CD14-positive monocyte (primary cell): ENCODE measurements around the gene SKOR1. TPM values are rescaled to one million over a fixed set of nuclear protein-coding genes. Genes with fewer than 3 reads are reported as not detected.

ENCODE experiments used
- DNase-seq, 3 donors: peaks; one replicate each; pipeline ENCODE4 v3.0.0-alpha.2; 2011 to 2022
- H2AFZ ChIP-seq: 2 replicates; pipeline ENCODE4 v1.6.0; 2012; ENCODE audit warnings: mild to moderate bottlenecking, low read depth, low read length, inconsistent platforms; ENCODE audit not compliant: insufficient read depth, poor library complexity, severe bottlenecking
- H3K27ac ChIP-seq, 2 donors: 1 replicate in 1 of 2; 2 replicates in 1 of 2; pipeline ENCODE4 v1.5.1; 2012 to 2013; ENCODE audit warnings: low read length in 2 of 2, control low read depth in 1 of 2, inconsistent platforms in 1 of 2, low read depth in 1 of 2, mild to moderate bottlenecking in 1 of 2
- H3K27me3 ChIP-seq, 2 donors: one replicate each; pipeline versions ENCODE4 v1.6.0 to v1.6.1; 2011 to 2013; ENCODE audit warnings: low read length in 2 of 2; ENCODE audit not compliant: control insufficient read depth in 2 of 2, insufficient read depth in 2 of 2
- H3K36me3 ChIP-seq, 2 donors: replicated peaks in 1 of 2; 1 replicate in 1 of 2; 2 replicates in 1 of 2; pipeline versions ENCODE4 v1.5.1 to v1.6.1; 2012 to 2013; ENCODE audit warnings: low read length in 2 of 2, control low read depth in 1 of 2, inconsistent platforms in 1 of 2, mild to moderate bottlenecking in 1 of 2; ENCODE audit not compliant: insufficient read depth in 2 of 2, control insufficient read depth in 1 of 2
- H3K4me1 ChIP-seq, 2 donors: 1 replicate in 1 of 2; 2 replicates in 1 of 2; pipeline versions ENCODE4 v1.5.1 to v1.6.1; 2012 to 2013; ENCODE audit warnings: low read length in 2 of 2, control low read depth in 1 of 2, inconsistent platforms in 1 of 2, mild to moderate bottlenecking in 1 of 2, moderate library complexity in 1 of 2; ENCODE audit not compliant: insufficient read depth in 2 of 2, control insufficient read depth in 1 of 2
- H3K4me2 ChIP-seq: replicated peaks from 2 replicates; pipeline ENCODE3; 2012; ENCODE audit warnings: low read length, moderate library complexity, mild to moderate bottlenecking; ENCODE audit not compliant: poor library complexity, severe bottlenecking; ENCODE audit errors: extremely low read depth
- H3K4me3 ChIP-seq, 3 experiments: fragments of 200-600 bp in 1 of 3; sonication (generic) in 1 of 3; replicated peaks in 1 of 3; 1 replicate in 2 of 3; 2 replicates in 1 of 3; pipeline ENCODE4 v1.5.1; 2011 to 2013; ENCODE audit warnings: low read length in 3 of 3, mild to moderate bottlenecking in 3 of 3, control low read depth in 2 of 3, low read depth in 2 of 3, inconsistent platforms in 1 of 3, moderate library complexity in 1 of 3
- H3K79me2 ChIP-seq: 2 replicates; pipeline ENCODE4 v1.6.0; 2012; ENCODE audit warnings: mild to moderate bottlenecking, control low read depth, inconsistent platforms, low read length, moderate library complexity; ENCODE audit not compliant: insufficient read depth
- H3K9ac ChIP-seq: 2 replicates; pipeline ENCODE4 v1.6.0; 2017; ENCODE audit warnings: low read length, mild to moderate bottlenecking; ENCODE audit not compliant: insufficient read depth, poor library complexity, severe bottlenecking
- H3K9me3 ChIP-seq, 2 donors: replicated peaks in 1 of 2; 1 replicate in 1 of 2; 2 replicates in 1 of 2; pipeline versions ENCODE4 v1.5.1 to v1.6.1; 2012 to 2013; ENCODE audit warnings: low read length in 2 of 2, control low read depth in 1 of 2; ENCODE audit not compliant: control insufficient read depth in 1 of 2, insufficient read depth in 1 of 2
- H4K20me1 ChIP-seq: 2 replicates; pipeline ENCODE4 v1.6.0; 2012; ENCODE audit warnings: mild to moderate bottlenecking, low read length, control low read depth, moderate library complexity; ENCODE audit not compliant: insufficient read depth
- H3K27ac Mint-ChIP-seq, 7 donors: one replicate each; pipeline ENCODE4 v1.8.0; 2020; ENCODE audit warnings: mild to moderate bottlenecking in 7 of 7, mixed read lengths in 7 of 7, moderate library complexity in 6 of 7, inconsistent platforms in 2 of 7
- H3K27me3 Mint-ChIP-seq, 3 donors: one replicate each; pipeline ENCODE4 v1.8.0; 2021 to 2022; ENCODE audit warnings: low read depth in 3 of 3, mild to moderate bottlenecking in 3 of 3, mixed read lengths in 3 of 3, moderate library complexity in 3 of 3, inconsistent platforms in 1 of 3
- H3K36me3 Mint-ChIP-seq, 2 donors: one replicate each; pipeline ENCODE4 v1.8.0; 2020; ENCODE audit warnings: mixed read lengths in 2 of 2, inconsistent platforms in 1 of 2, mild to moderate bottlenecking in 1 of 2
- H3K4me1 Mint-ChIP-seq: one replicate; pipeline ENCODE4 v1.8.0; 2020; ENCODE audit warnings: mild to moderate bottlenecking, mixed read lengths
- H3K4me3 Mint-ChIP-seq, 2 donors: one replicate each; pipeline ENCODE4 v1.8.0; 2020; ENCODE audit warnings: mild to moderate bottlenecking in 2 of 2, mixed read lengths in 2 of 2, moderate library complexity in 1 of 2
- H3K9me3 Mint-ChIP-seq, 7 donors: one replicate each; pipeline ENCODE4 v1.8.0; 2020 to 2022; ENCODE audit warnings: mixed read lengths in 7 of 7, mild to moderate bottlenecking in 6 of 7, moderate library complexity in 6 of 7, inconsistent platforms in 2 of 7
- CTCF ChIP-seq: fragments of 200-600 bp; IDR thresholded peaks from one replicate; pipeline ENCODE4 v1.8.0; 2022; ENCODE audit warnings: antibody characterized with exemption, mild to moderate bottlenecking
- WGBS: methylation state at CpG from one replicate; pipeline ENCODE4 v1.1.5; 2013; ENCODE audit warnings: missing lambda C conversion rate; ENCODE audit not compliant: insufficient coverage; 5-methylcytosine and 5-hydroxymethylcytosine counted together
- intact Hi-C, 2 donors: fragments of 100-400 bp; cut with micrococcal nuclease; formaldehyde crosslinking; loops; one replicate each; pipeline versions ENCODE4 v1.15.0 to v1.15.1; 2023
- polyA plus RNA-seq, 3 donors: library from polyadenylated mRNA; depleted of rRNA in 1 of 3; unstranded in 2 of 3; stranded (reverse) in 1 of 3; fragments of 300-500 nt in 2 of 3; fragments of >200 nt in 1 of 3; fragmentation: Illumina TruSeq in 2 of 3; gene quantifications; 1 replicate in 2 of 3; 2 replicates in 1 of 3; pipeline ENCODE4 v1.2.3, GENCODE V29; 2012 to 2021

Gene SKOR1
- polyA plus RNA-seq, 3 donors = 0.23 TPM; not detected in 2

GRCh38 chr15:67819636-67820035 lies 5.7 kb upstream of the SKOR1 start:
- Histone ChIP-seq H3K36me3 (no peaks in the 10 kb centered on the region), H3K27me3 (peaks cover 66 to 75% of the 10 kb centered on the region in 2 donors), H3K27ac (no peak overlapping the region), H3K79me2 (no peaks in the 10 kb centered on the region), H3K4me3 (no peak overlapping the region), H4K20me1 (no peaks in the 10 kb centered on the region), H3K4me2 (no peak overlapping the region), H2AFZ (no peak overlapping the region), H3K9ac (no peak overlapping the region), H3K4me1 (peaks cover 7 to 20% of the 10 kb centered on the region in 2 donors), H3K9me3 (peaks cover 11 to 39% of the 10 kb centered on the region in 2 donors)
- DNase-seq = no peak
- H3K27me3 Mint-ChIP-seq = peaks cover 76 to 84% (median 76%) of the 10 kb centered on the region in 3 donors
- H3K4me1 Mint-ChIP-seq = peaks cover 28% of the 10 kb centered on the region
- H3K36me3 Mint-ChIP-seq = peaks cover 11 to 19% of the 10 kb centered on the region in 2 donors
- peak overlapping the region in 1 of 2 donors; percentile 69 for H3K4me3 Mint-ChIP-seq
- intact Hi-C loops = no loop called here
- peaks cover 0 to 25% (median 16%) of the 10 kb centered on the region in 7 donors for H3K9me3 Mint-ChIP-seq
- 32% methylated on average over 12 of the region's 19 CpGs for WGBS
- no peak for TF ChIP-seq CTCF
- no peak overlapping the region for H3K27ac Mint-ChIP-seq

GRCh38 chr15:67820122-67820991 lies 5.0 kb upstream of the SKOR1 start:
- H3K27ac ChIP-seq = no peak overlapping the region
- H2AFZ ChIP-seq = no peak overlapping the region
- no peaks in the 10 kb centered on the region for H3K79me2 ChIP-seq
- intact Hi-C loops = no loop called here
- peaks cover 33% of the 10 kb centered on the region for H3K4me1 Mint-ChIP-seq
- H3K9ac ChIP-seq = no peak overlapping the region
- H4K20me1 ChIP-seq = no peaks in the 10 kb centered on the region
- DNase-seq = no peak
- no peak overlapping the region for H3K4me2 ChIP-seq
- peak overlapping the region in 1 of 2 donors; percentile 86 for H3K4me3 Mint-ChIP-seq
- TF ChIP-seq CTCF = no peak
- WGBS = 14% methylated on average over 41 of the region's 50 CpGs
- H3K9me3 ChIP-seq = peaks cover 16 to 44% of the 10 kb centered on the region in 2 donors
- H3K36me3 ChIP-seq = no peaks in the 10 kb centered on the region
- H3K27me3 Mint-ChIP-seq = peaks cover 79 to 89% (median 82%) of the 10 kb centered on the region in 3 donors
- H3K27ac Mint-ChIP-seq = no peak overlapping the region
- H3K9me3 Mint-ChIP-seq = peaks cover 0 to 27% (median 18%) of the 10 kb centered on the region in 7 donors
- H3K4me1 ChIP-seq = peaks cover 14 to 27% of the 10 kb centered on the region in 2 donors
- H3K4me3 ChIP-seq = no peak overlapping the region
- H3K27me3 ChIP-seq = peaks cover 71 to 81% of the 10 kb centered on the region in 2 donors
- peaks cover 11 to 19% of the 10 kb centered on the region in 2 donors for H3K36me3 Mint-ChIP-seq
